GM18517 (cell line): ENCODE measurements around the gene CLEC4C.
"Not testable (repeated sequence)": the region's sequence is repeated elsewhere in the genome, so short reads cannot be mapped to it uniquely, and the experiment has no call there.

Source experiments
- ATAC-seq: cut with Tn5 transposase; IDR thresholded peaks from one replicate; pipeline ENCODE4 v1.9.1; 2021; ENCODE audit warnings: mild to moderate bottlenecking, moderate library complexity; ENCODE audit not compliant: unreplicated experiment

The CLEC4C gene, protein sequence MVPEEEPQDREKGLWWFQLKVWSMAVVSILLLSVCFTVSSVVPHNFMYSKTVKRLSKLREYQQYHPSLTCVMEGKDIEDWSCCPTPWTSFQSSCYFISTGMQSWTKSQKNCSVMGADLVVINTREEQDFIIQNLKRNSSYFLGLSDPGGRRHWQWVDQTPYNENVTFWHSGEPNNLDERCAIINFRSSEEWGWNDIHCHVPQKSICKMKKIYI

DNA sequence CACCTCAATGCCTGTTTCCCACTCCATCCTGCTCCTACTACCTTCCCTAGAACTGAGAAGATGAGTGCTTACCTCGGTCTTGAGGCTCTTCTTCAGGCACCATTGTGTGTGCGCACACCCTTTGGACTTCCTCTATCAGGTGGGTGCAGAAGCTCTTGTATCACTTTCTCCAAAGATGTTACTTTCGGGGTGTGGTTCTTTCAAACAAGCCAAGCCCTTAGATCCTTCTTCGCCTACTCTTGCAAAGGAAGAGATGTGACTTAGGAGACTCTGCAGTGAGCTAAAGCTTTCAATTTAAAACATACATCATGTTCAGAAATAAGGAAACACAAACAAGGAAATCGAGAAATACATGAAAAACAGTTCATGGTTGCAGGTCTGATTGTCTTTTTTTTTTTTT lies at the start of gene CLEC4C:
TSS of gene CLEC4C (minus strand) at position 130 of the 400 bp plus-strand sequence. CDS start at position 103, 27 bp downstream.
- ATAC-seq = no peak

DNA sequence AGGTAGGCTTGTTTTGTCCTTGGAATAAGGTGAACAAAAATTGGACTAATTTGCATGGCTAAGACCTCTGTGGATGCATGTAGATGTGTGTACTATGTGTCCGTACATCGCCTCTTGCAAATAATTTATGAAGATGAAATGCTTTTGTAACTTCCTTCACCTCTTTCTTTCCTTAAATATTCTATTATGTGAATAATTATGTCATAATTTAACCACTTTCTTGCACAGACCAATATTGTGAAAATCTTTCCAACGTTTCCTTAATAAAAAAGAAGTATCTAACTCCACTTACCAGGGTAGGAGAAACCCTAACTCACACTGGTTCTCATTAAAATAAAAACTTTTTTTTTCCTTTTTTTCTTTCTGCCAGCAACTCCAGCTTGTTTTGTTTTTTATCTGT lies 46.0 kb upstream of the CLEC4C start:
- ATAC-seq = no peak

DNA sequence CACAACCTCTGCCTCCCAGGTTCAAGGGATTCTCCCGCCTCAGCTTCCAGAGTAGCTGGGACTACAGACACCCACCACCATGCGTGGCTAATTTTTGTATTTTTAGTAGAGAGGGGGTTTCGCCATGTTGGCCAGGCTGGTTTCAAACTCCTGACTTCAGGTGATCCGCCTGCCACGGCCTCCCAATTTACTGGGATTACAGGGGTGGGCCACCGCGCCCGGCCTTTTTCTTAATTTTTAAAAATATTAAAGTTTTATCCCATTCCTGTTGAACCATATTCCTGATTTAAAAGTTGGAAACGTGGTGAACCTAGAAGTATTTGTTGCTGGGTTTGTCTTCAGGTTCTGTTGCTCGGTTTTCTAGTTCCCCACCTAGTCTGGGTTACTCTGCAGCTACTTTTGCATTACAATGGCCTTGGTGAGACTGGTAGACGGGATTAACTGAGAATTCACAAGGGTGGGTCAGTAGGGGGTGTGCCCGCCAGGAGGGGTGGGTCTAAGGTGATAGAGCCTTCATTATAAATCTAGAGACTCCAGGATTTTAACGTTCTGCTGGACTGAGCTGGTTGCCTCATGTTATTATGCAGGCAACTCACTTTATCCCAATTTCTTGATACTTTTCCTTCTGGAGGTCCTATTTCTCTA lies 41.8 kb upstream of the CLEC4C start, which contains the start of gene NANOG:
TSS of gene NANOG (plus strand) at position 519 of the 645 bp plus-strand sequence. CDS start 213 bp downstream, outside the sequence.
- not testable (repeated sequence) for ATAC-seq

DNA sequence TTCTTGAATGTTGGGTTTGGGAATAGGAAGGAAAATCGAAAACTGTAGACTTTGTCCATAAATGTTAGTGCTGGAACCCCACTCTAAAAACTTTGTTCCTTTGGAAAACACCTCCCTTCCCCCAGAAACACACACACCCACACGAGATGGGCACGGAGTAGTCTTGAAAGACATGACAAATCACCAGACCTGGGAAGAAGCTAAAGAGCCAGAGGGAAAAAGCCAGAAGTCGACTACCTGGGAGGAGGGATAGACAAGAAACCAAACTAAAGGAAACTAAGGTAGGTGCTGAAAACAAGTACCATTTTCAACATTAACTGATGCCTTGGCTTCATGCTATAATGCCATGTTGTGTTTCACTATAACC lies 41.1 kb upstream of the CLEC4C start:
- no peak for ATAC-seq

DNA sequence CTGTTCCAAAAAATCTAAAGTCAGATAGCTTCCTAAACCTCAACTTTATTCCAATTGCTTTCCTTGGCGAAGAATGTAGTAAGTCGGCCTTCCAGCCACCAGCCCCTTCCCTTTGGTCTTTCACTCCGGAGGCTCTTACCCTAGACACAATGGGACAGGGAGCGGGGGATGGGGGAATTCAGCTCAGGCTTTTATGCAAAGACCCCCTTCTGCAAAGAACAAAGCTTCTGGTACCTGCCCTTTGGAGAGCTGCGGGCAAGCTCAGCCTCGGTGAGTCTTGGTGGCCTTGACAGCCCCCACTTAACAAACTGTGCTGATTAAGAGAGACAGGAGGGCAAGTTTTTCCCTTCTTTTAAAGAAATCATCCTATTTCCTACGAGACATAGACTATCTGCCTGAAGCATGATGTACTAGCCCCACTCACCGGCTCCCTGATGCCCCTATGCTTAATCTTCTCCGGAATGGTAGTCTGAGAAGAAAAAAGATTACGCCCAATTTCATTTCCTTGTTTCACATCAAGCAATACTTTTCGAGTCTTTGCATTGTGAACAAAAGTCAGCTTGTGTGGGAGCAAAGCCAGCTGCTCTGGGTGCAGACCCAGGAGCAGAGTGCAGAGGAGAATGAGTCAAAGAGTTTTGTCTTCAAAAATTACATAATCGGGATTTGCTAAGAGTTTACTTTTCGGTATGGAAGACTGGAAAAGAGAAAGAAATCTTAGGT lies 40.6 kb upstream of the CLEC4C start:
- no peak for ATAC-seq

DNA sequence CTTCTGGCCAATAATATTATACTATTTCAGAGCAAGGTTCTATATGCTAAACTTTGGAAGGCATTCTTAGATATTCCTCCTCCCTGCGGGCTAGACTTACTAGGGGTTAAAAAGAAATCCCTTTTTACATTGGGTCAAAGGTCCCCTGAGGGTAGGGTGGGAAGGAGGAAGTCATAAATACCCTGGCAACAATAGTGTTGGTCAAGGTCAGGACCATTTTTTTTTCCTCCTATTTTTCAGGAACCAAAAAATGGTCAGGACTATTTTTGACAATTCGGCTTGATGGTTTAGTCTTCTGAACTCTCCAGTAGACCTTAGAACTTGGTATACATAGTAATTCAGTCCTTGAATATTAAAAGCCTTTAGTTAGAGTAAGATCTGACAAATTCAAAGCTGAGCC lies 37.5 kb upstream of the CLEC4C start:
- ATAC-seq = no peak

DNA sequence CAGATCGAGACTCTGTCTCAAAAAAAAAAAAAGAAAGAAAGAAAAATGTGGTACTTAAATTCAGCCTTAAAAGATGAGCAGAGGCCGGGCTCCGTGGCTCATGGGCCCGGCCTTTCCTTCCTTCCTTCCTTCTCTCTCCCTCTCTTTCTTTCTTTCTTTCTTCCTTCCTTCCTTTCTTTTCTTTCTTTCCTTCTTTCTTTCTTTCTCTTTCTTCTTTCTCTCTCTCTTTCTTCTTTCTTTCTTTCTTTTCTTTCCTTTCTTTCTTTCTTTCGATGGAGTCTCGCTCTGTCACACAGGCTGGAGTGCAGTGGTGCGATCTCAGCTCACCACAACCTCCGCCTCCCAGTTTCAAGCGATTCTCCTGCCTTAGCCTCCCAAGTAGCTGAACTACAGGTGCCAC lies 36.3 kb upstream of the CLEC4C start:
- ATAC-seq = not testable (repeated sequence)

DNA sequence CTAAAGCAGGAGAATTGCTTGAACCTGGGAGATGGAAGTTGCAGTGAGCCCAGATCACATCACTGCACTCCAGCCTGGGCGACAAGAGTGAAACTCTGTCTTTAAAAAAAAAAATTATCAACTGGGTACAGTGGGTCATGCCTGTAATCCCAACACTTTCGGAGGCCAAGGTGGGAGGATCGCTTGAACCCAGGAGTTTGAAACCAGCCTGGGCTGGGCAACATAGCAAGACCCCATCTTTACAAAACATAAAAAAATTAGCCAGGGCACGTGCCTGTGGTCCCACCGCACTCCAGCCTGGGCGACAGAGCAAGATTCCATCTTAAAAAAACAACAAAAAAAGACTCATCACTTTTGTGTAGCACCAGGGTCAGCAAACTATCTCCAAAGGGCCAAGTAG lies 34.9 kb upstream of the CLEC4C start:
- ATAC-seq = no peak

DNA sequence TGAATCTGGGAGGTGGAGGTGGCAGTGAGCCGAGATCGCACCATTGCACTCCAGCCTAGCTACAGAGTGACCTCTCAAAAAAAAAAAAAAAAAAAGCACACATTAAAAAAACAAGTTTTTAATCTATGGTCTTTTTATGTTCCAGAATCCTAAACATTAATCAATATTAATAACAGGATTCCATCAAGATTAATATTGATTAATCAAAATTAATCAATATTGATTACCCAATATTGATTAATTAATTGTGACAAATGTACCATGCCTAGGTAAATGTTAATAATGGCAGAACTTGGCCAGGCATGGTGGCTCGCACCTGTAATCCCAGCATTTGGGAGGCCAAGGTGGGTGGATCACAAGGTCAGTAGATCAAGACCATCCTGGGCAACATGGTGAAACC lies 34.1 kb upstream of the CLEC4C start:
- ATAC-seq = no peak

DNA sequence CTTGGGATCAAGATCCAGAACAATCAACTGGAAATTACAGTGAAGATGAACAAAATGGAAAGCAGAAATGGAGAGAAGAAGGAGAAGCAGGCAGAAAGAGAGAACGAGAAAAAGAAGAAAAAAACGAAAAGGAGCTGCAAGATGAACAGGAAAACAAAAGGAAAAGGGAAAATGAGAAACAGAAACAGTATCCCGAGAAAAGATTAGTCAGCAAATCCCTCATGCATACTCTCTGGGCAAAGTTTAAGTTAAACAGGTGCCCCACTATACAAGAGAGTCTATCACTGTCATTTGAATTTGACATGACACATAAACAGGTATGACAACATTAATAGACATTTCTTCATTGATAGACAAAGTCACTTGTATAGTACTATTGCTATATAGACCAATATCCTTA lies 22.8 kb upstream of the CLEC4C start:
- no peak for ATAC-seq

DNA sequence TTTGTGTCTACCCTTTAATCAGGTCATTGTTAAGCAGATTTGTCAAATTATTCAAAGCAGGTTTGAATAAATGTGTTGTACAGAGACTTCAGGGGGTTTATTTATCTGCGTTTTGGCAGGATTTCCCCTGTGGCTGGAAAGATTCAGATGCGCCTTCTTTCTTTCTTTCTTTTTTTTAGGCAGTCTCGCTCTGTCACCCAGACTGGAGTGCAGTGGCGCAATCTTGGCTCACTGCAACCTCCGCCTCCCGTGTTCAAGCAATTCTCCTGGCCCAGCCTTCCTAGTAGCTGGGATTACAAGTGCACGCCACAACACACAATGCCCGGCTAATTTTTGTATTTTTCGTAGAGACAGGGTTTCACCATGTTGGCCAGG lies 11.6 kb upstream of the CLEC4C start:
- ATAC-seq = no peak

DNA sequence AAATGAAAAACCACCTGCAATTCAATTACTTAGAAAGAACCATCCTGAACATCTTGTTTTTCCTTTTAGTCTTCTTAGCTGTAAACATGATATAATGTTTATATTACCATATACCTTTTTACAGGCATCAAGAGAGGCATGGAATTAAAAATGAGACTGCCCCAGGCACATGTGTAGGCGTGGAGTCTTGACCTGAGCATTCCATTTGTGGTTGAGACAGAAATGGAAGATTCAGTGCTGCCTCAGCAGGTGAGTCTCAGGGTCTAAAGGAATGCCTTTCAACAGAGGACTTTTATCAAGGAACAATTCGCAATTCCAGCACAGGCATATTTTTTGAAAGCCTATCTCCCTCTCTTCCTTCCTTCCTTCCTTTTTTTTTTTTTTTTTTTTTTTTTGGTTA lies 9.8 kb upstream of the CLEC4C start:
- no peak for ATAC-seq

DNA sequence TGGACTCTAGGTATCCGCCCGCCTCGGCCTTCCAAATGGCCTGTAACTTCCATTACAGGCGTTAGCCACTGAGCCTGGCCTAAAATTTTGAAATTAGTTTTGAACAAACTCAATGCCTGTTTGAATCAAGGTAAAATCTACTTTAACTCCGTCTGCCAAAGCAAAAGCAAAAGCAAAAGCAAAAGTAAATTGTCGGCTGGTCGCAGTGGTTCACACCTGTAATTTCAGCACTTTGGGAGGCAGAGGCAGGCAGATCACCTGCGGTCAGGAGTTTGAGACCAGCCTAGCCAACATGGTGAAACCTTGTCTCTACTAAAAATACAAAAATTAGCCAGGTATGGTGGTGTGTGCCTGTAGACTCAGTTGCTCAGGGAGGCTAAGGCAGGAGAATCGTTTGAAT lies 8.5 kb upstream of the CLEC4C start:
- ATAC-seq = not testable (repeated sequence)

DNA sequence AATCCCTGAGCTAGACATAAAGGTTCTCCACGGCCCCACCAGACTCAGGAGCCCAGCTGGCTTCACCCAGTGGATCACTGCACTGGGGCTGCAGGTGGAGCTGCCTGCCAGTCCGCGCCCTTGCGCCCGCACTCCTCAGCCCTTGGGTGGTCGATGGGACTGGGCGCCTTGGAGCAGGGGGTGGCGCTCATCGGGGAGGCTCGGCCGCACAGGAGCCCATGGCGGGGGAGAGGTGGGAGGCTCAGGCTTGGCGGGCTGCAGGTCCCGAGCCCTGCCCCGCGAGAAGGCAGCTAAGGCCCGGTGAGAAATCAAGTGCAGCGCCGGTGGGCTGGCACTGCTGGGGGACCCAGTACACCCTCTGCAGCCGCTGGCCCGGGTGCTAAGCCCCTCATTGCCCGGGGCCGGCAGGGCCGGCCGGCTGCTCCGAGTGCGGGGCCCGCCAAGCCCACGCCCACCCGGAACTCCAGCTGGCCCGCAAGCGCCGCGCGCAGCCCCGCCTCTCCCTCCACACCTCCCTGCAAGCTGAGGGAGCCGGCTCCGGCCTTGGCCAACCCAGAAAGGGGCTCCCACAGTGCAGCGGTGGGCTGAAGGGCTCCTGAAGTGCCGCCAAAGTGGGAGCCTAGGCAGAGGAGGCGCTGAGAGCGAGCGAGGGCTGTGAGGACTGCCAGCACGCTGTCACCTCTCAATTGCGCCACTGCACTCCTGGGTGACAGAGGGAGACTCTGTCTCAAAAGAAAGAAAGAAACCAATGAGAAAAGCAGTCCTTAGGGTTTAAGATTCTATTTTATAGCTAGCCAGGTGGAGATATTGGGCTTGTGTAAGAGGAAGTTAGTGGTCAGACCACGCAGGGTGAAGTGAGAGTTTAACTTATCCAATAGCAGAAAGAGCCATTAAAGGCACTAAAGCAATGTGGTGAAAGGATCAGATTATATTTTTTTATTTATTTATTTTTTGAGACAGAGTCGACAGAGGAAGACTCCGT lies 5.1 kb upstream of the CLEC4C start:
- ATAC-seq = not testable (repeated sequence)

DNA sequence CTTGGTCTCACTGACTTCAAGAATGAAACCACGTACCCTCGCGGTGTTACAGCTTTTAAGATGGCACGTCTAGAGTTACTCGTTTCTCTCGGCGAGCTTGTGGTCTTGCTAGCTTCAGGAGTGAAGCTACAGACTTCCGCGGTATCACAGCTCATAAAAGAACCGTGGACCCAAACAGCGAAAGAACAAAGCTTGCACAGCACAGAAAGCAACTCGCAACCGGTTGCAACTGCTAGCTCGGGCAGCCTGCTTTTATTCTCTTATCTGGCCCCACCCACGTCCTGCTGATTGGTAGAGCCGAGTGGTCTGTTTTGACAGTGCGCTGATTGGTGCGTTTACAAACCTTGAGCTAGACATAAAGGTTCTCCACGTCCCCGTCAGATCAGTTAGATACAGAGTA lies 4.2 kb upstream of the CLEC4C start:
- no peak for ATAC-seq

DNA sequence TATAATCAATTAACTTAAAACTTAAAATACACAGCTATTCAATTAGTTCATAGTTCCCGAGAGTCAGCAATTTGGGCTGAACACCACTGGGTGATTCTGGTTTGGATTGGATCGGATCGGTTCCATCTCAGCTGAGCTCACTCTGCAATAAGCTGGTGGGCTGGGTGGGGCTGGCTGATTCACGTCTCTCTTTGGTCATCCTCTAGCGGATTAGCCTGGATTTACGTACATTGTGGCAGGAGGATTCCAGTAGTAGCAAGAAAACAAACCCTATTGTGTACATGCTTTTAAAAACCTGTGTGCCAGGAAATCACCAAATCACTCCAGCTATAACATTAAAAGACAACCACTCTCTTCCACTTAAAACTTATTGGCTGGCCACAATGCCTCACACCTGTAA lies 3.2 kb upstream of the CLEC4C start:
- ATAC-seq = no peak

DNA sequence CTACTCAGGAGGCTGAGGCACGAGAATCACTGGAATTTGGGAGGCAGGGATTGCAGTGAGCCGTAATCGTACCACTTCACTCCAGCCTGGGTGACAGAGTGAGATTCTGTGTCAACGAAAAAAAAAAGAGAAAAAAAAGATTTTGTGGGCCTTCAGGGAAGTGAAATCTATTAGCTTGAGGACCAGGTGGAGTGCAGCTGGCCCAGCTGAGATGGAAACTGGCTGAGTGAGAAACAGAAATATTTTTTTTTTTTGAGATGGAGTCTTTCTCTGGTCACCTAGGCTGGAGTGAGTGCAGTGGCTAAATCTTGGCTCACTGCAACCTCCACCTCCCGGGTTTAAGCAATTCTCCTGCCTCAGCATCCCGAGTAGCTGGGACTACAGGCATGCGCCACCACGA lies 2.3 kb upstream of the CLEC4C start:
- ATAC-seq = no peak

DNA sequence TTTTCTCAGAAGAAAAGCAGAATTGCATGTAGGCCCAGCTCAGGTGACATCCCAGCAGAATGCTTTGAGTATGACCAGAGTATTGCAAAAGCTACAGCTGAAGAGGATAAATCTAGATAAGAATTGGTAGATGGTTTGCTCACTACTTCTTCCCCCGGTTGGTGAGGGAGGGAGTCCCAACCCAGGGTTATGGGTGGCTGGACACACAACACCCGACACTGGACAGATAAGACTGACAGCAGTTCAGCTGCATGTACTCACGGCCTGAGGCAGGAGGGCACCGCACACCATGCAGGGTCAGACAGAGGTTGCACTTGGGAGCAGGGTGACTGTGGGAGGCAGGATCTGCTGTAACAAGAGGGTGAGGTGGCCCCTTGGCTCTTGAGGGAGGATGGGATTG lies 1.7 kb upstream of the CLEC4C start:
- ATAC-seq = no peak

DNA sequence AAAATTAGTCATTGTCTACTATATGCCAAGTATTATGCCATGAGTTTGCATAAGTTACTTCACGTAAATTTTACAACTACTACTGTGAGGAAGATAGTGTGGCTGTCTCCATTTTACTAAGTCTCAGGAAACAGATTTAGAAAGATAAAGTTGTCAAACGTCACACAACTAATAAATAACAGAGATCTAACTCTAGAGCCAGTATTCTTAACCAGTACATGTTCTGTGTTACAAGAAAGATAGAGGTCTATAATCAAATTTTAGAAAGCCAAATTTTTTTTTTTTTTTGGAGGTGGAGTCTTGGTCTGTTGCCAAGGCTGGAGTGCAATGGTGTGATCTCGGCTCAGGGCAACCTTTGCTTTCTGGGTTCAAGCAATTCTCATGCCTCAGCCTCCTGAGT lies 14.2 kb downstream of the CLEC4C start:
- no peak for ATAC-seq

DNA sequence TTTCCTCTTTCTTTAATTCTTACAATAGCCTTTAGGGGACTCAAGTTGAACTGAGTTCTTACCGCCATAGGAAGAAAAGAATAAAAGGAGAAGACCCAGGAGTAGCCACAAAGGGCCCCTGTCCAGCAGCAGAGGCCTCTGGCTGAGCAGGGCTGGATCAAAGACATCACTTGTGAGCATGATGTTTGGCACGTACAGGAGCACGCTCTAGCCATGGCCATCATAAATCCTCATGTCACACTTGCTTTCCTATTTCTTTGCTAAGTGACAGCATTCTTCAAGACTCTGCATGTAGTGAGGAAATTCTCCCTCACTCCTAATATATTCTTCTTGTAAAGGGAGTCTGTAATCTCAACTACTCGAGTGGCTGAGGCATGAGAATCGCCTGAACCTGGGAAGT lies 15.7 kb downstream of the CLEC4C start:
- no peak for ATAC-seq

DNA sequence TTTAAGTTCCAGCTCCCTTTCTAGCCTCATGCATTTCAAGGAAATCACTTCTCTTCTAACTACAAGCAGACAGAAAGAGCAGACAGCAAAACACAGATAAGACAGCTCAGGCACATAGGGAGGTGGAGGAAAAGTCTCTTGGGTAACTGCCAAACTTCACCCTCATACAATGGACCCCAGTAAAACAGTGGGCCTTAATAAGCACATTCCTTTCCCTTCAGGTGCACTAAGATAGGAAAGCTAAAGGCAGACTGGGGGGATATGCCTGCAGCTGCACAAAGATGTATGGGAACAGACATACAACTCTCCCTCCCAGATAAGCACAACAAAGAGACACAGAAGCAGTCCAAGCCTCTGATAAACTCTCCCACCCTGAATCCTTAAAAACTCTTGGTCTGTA lies 16.2 kb downstream of the CLEC4C start:
- not testable (repeated sequence) for ATAC-seq
